GM21515 (cell line): ENCODE data around the gene TMEM196.

Experiments used
- ATAC-seq: cut with Tn5 transposase; IDR thresholded peaks from one replicate; pipeline ENCODE4 v1.9.1; 2021; ENCODE audit not compliant: unreplicated experiment

The TMEM196 gene

DNA sequence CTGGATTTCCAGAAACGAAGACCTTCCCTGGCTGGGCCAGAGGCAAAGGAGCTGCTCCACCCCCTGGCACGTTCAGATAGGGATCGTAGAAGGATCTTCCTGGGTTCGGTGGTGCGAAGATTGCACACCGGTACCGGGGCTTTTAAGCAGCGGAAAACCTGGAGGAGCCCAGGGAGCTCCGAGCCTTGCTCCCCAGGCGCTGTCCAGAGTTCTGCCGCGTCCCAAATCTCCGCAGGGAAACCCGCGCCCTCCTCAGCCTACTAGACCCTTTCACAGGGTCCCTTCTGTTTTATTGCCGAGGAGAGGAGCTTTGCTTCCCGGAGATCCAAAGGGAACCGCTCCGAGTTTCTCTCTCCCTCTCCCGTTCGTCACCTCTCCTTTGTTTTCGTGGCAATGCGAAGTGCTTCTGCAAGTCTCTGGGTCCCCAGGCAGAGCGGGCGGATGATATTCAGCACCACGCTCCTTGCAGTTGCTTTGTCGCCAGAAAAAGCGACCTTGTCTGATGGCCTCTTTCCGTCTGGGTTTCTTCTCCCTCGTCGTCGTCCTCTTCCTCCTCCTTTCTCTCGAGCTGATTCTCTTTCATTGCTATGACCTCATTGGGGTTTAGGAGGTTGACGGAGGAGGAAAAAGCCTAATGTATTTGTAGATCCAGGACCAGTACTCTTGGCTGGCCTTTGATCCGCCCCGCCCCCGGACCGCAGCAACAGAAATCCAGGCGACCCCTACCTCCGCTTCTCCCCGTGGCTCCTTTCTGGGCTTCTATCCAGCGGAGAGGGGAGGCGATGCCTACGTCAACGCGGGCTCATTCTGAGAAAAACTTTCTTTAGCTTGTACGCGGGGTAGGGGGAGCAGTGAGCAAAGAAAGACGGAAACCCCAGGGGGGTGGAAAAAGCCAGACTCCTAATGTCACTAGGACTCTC lies at the start of gene TMEM196:
TSS of gene TMEM196 (minus strand) at position 777 of the 920 bp plus-strand sequence. CDS start 921 bp downstream, outside the sequence.
- ATAC-seq: no peak

GRCh38 chr7:19816128-19816527 lies 42.7 kb upstream of the TMEM196 start:
- ATAC-seq: no peak

DNA sequence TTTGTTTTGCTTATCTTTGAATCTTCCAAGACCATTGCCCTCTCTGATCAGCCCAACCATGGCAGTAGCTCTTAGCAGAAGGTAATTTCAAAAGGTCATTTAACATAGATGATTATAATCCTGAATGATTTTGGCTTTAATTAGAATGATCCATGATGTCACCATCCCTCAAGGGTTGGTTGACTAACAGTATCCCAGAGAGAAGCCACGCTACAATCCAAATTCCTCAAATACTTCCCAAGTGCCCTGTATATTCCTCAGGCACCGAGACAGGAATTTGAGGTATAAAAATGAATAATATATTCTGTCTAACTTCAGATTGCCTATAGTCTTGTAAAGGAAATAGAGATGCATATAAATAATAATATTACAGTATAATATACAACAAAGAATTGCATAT lies 42.1 kb upstream of the TMEM196 start:
- no peak for ATAC-seq

DNA sequence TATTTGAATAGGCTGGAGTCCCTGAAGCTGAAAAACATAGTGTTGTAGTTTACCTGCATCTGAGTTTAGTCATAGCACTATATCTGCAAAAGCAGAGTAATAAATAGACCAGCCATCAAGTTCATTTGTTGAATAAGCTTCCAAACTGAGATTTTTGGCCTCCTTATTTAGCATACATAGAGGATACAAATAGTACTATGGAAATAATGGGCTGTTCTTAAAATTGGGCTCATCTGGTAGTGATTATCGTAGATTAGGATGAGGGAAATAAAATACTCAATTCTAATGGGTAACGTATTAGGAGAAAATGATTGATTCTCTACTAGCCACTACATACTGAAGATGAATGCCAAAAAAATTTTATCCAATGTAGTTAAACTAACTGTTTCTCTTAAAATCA lies 41.4 kb upstream of the TMEM196 start:
- ATAC-seq: no peak

- ATAC-seq: no peak
These were observed 38.0 kb upstream of the TMEM196 start for GRCh38 chr7:19811386-19811785.

GRCh38 chr7:19798986-19799385 lies 25.6 kb upstream of the TMEM196 start:
- no peak for ATAC-seq

GRCh38 chr7:19783541-19783940 lies 10.1 kb upstream of the TMEM196 start:
- no peak for ATAC-seq

DNA sequence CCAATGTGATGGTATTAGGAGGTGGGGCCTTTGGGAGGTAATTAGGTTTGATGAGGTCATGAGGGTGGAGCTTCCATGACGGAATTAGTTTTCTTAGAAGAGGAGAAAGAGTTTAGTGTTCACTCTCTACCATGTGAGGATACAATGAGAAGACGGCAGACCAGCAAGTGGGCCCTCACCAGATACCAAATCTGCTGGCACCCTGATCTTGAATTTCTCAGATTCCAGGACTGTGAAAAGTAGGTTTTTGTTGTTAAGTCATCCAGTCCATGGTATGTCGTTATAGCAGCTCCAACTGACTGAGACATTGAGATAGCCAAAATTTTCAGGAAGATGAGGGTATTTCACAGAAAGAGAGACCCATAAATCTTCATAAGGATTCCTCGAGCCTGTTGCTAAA lies 3.6 kb upstream of the TMEM196 start:
- ATAC-seq: no peak

DNA sequence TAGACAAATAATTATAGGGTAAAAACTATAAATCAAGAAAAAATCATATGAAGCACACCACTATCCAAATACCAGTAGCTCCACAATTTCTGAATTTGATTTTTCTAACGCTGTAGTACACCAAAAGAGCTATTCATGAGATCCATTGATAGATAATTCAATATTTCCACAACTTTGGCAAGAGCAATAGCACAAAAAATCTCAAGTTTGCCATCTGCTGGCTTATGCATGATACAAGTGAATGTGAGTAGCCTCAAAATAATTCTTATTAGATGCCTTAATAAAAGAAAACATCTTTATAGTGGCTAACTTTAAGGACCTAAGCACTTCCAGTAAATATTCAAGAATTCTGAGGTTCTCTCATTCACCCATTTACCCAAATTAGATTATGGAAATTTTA lies 2.2 kb upstream of the TMEM196 start:
- no peak for ATAC-seq

DNA sequence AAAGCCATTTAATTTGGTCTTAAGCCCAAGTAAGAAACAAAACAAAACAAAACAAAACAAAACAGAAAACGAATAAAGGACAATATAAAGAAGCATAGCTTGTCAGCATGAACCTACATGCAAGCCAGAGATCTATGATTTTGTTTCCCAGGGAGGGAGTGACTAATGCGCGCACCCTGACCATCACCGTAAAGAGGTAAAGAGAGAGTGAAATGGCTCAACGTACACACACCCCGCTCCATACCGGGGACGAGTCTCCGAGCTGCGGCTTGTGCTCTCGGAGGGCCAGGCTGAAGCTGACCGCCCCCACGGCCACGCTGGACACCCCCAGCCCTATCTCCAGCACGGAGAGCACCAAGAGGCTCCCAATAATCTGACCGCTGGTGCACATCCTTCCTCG lies 1.1 kb downstream of the TMEM196 start:
- ATAC-seq: no peak

DNA sequence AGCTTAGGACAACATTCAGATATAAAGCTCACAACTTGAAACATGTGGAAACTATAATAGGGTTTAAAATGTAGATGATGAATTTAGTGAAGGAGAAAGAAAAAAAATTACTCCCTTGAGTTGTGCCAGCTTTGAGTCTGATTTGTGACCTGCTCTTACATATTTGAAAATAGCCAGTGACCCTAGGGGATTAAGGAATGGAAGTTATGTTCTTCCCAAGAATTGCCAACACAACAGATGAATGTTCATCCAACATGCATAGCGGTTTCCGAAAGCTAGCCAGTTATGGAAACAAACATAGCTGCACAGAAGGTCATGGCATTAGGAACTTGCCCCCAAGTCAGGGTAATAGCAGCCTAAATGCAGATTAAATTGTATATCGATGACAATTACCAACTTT lies 10.8 kb downstream of the TMEM196 start:
- ATAC-seq: no peak

DNA sequence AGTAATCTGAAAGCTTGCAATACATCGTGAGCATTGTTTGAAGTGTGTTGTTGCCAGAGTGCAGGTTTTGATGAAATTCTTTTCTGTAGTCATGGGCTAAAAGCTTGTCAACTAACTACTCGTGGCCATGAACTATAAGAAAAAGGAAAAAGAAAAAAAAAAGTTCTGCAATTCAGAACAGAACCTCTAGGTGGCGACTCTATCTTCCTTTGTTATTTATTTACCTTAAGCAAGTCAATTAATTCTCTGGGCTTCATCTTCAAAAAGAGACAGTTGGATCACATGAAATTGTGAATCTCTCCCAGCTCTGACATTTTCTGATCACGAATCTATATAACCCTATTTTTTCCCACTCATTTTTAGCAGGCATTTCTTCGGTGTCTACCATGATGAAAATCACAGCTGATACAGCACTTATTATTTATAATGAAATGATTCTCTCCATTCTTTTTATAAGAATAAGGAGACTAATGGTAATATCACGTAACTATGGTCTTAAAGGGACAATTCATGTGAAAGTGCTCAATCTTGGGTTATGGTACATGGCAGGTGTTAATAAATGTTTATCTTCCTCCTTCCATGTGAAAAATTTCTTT lies 18.8 kb downstream of the TMEM196 start:
- no peak for ATAC-seq

- ATAC-seq: no peak
These were observed 21.4 kb downstream of the TMEM196 start for GRCh38 chr7:19752020-19752419.

DNA sequence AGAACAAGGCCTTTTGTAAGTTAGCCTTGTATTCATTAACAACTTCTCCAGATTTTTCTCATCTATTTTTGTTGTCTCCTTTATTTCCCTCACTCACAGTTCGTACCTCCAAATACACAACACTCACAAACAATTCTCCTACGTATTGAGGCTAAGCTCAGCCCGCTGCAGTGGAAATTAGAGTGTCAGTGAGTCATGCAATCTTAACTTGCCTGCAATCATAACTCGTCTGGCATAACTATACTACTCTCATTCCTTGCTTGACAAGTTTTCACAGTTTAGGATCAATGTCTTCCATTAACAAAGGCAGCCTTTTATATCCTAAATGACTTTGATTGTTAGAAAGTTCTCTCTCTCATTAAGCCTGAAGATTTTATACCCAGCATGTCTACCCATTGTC lies 23.8 kb downstream of the TMEM196 start:
- no peak for ATAC-seq

DNA sequence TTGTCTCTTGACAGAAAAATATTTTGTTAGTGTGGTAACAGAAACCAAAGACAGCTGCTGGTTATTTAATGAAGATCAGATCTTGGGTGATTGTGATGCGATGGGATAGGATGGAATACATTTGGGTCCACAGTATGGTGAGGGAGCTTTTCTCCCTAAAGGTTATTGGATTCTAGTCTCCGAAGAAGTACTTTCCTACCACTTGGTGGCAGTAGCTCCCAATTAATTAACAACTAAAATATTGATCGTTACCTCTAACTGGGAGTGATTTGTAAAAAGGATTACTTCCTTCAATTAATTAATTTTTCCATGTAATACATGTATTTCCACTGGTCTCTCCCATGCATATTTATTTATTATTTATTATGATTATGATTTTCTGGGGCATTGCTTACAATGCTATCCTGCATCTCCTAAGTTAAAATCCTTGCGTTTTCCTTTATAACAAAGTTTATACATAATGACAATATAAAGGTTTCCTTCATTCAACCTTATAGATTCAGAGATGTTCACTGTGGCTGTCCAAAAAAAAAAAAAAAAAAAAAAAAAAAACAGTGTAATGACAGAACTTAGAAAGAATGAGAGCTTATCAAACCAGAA lies 25.6 kb downstream of the TMEM196 start:
- no peak for ATAC-seq

DNA sequence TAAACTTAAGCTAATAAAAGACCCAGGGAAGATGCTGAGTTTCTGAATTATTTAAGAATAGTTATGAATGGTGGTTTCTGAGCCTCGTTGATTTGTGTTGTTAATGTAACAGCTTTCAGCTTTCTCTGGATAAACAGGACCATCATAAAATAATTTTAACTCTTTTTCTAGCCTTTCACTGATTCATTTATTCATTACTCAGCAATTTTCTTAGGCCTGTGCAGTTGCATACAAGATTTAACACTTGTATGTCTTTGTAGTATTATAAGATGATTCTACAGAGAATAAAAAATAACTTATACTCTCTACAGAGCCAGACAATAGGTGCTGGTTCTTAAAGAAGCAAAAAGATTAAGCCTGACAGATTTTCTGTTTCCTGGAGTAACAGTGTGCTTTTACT lies 29.3 kb downstream of the TMEM196 start:
- no peak for ATAC-seq

DNA sequence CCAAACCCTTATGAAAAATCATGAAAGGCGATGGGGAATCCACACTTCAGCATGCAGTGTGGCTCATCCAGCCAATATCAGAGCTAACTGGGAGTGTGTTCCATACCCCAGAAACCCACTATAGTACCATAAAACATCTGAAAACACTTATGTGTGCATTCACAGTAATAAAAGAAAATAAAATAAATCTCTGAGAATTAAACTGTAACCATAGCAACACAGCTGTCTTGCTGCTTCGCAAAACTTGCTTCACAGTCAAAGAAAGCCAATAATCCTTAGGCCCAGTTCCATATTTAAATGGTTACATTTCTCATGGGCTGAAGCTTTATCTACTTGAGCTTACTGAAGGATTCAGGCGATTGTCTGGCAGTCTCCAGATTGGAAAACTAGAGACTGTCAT lies 44.7 kb downstream of the TMEM196 start:
- no peak for ATAC-seq

DNA sequence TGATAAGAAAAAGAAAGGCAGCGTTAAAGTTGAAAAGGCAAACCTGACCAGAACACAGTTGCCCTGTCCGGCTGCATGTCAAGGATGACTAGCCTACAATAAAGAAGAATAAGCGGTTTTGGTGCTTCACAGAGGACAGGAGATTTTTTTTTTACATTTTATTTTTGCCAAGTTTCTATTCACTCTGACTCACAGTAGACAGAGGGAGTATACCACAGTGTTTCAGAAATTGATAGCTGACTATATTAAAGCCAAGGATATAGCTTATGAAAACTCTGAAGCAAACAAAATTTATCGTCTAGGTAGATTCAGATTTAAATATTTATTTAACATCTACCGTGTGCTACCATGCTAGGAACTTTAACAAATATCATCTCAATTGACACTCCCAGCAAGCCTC lies 47.6 kb downstream of the TMEM196 start:
- no peak for ATAC-seq

- ATAC-seq: no peak
These were observed 57.9 kb downstream of the TMEM196 start for GRCh38 chr7:19715499-19715898.

GRCh38 chr7:19713676-19714075 lies 59.7 kb downstream of the TMEM196 start:
- no peak for ATAC-seq

- ATAC-seq: no peak
These were observed 64.2 kb downstream of the TMEM196 start for GRCh38 chr7:19709249-19709578.
